Psoas muscle (tissue), 8 donors: ENCODE data around the gene NFE2L1. TPM values are rescaled to one million over a fixed set of nuclear protein-coding genes. Genes with fewer than 3 reads are reported as not detected.
"Not testable (repeated sequence)": the region's sequence is repeated elsewhere in the genome, so short reads cannot be mapped to it uniquely, and the experiment has no call there.

Experiments
- ATAC-seq, 4 donors: fragments of 200-7000 bp; cut with Tn5 transposase; one replicate each; pipeline ENCODE4 v1.9.1; 2020; ENCODE audit warnings: moderate library complexity in 3 of 4, mild to moderate bottlenecking in 2 of 4
- DNase-seq, 2 donors: peaks; one replicate each; pipeline ENCODE4 v3.0.0-alpha.2; 2020
- H3K27ac ChIP-seq: fragments of 200-600 bp; one replicate; pipeline ENCODE4 v1.8.0; 2022
- H3K27me3 ChIP-seq, 3 donors: fragments of 200-600 bp in 1 of 3; one replicate each; pipeline versions ENCODE4 v1.6.1 to v1.8.0; 2013 to 2022; ENCODE audit warnings: low read length in 2 of 3, mild to moderate bottlenecking in 2 of 3, moderate library complexity in 1 of 3; ENCODE audit not compliant: insufficient read depth in 3 of 3
- H3K36me3 ChIP-seq, 2 donors: fragments of 200-600 bp in 1 of 2; one replicate each; pipeline versions ENCODE4 v1.6.1 to v1.8.0; 2013 to 2022; ENCODE audit warnings: low read depth in 1 of 2, mild to moderate bottlenecking in 1 of 2, moderate library complexity in 1 of 2; ENCODE audit not compliant: insufficient read depth in 1 of 2
- H3K4me1 ChIP-seq: fragments of 200-600 bp; one replicate; pipeline ENCODE4 v1.8.0; 2022
- H3K4me3 ChIP-seq: fragments of 200-600 bp; one replicate; pipeline ENCODE4 v1.8.0; 2022; ENCODE audit warnings: mild to moderate bottlenecking
- H3K9me3 ChIP-seq: fragments of 200-600 bp; one replicate; pipeline ENCODE4 v1.8.0; 2022
- WGBS, 3 donors: extraction: QIAGEN DNeasy Blood & Tissue Kit; methylation state at CpG; one replicate each; pipeline versions ENCODE4 v1.1.6 to v1.1.7; 2013; 5-methylcytosine and 5-hydroxymethylcytosine counted together
- intact Hi-C, 2 donors: fragments of 100-400 bp; cut with DNase I; formaldehyde crosslinking; loops; one replicate each; pipeline versions ENCODE4 v1.11.0 to v1.14.2; 2022
- polyA plus RNA-seq, 3 donors: library from polyadenylated mRNA; stranded (reverse); fragments of 200-250 nt; gene quantifications; one replicate each; pipeline ENCODE4 v1.2.3, GENCODE V29; 2013
- total RNA-seq, 4 donors: library from RNA; stranded (reverse); fragmentation: NEBNext Ultra II Directional in 2 of 4; extraction: Animal tissue kit (Norgen Biotek cat#: 25700) in 2 of 4; gene quantifications; one replicate each; pipeline versions ENCODE4 v1.2.1 to v1.2.4, GENCODE V29; 2021 to 2023
- TF ChIP-seq, protein P1 (sequence below): fragments of 200-600 bp; IDR thresholded peaks from one replicate; pipeline ENCODE4 v1.8.0; 2022; ENCODE audit warnings: antibody characterized with exemption
- donor health status: healthy with polysubstance abuse.
- donor health status: DM: no; HTN: no; CAD: no; lungs with moderate emphysema.
- donor health status: Bipolar disorder and iron deficiency.
- donor health status: healthy.
- donor health status: DM: yes; HTN: yes; CAD: no.
- donor health status: DM: no; HTN: no; CAD: no.
- donor health status: DM: no; HTN: no; CAD: no.
- donor health status: DM: yes; HTN: yes; CAD: no.

NFE2L1 gene
- total and polyA plus RNA-seq, 7 donors, result 308 to 1,601 (median 1,124) TPM

DNA sequence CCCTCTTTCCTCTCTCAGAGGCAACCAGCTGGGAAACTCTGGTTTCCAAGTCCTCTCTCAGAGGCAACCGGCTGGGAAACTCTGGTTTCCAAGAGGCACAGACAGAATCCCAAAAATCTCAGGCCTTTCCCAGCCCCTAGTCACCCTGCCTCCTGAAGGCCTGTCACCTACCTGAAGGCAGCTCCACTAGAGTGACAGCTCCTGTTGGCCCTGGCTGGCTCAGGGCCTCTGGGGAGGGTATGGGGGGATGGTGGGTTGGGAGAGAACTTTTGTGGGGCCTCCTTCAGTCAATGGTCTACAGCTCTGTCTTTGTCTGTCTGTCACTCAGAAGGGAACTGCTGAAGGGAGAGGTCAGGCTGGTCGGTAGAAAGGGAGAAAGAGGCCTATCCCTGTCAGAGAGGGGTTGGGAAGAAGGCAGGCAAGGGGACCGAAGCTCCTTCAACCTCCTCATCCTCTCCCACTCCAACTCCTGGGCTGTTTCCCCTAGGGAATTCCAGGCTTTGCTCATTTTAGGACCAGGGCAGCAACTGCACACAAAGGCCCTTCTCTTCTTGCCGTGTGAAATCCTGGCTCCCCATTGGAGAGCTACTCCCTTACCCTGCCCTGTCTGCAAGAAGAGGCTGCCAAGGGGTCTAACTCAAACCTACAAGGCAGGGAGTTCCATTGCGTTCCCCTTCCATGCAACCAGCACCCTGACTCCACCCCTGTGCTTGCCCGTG lies 34.1 kb upstream of the NFE2L1 start:
- peaks cover 0 to 48% (median 8%) of the 10 kb centered on the region in 3 donors for H3K27me3 ChIP-seq

DNA sequence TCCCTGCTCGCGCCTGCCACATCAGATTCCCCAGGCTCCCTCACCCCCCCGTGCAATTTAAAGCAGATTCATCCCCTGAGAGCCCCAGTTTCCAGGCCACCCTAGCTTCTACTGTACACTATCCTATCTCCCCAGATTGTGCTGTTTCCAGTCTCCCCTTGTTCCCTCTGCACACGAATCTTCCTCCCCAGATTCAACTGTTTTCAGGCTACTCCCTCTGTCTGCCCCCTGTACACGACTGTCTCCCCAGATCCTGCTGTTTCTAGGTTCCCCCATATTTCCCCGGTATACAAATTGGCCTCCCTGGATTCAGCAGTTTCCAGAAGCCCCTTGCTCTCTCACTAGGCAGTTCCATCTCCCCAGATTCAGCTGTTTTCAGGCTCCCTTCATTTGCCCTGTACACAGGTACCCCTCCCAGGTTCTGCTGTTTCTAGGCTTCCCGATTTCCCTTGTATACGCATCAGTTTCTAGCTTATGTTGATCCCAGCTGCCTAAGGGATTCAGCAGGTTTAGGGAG lies 33.5 kb upstream of the NFE2L1 start:
- Histone ChIP-seq H3K9me3 (no peaks in the 10 kb centered on the region), H3K27ac (no peak overlapping the region), H3K27me3 (peaks cover 0 to 44% (median 8%) of the 10 kb centered on the region in 3 donors), H3K36me3 (no peaks in the 10 kb centered on the region), H3K4me3 (no peak overlapping the region), H3K4me1 (peaks cover 8% of the 10 kb centered on the region)
- TF ChIP-seq, protein P1, sequence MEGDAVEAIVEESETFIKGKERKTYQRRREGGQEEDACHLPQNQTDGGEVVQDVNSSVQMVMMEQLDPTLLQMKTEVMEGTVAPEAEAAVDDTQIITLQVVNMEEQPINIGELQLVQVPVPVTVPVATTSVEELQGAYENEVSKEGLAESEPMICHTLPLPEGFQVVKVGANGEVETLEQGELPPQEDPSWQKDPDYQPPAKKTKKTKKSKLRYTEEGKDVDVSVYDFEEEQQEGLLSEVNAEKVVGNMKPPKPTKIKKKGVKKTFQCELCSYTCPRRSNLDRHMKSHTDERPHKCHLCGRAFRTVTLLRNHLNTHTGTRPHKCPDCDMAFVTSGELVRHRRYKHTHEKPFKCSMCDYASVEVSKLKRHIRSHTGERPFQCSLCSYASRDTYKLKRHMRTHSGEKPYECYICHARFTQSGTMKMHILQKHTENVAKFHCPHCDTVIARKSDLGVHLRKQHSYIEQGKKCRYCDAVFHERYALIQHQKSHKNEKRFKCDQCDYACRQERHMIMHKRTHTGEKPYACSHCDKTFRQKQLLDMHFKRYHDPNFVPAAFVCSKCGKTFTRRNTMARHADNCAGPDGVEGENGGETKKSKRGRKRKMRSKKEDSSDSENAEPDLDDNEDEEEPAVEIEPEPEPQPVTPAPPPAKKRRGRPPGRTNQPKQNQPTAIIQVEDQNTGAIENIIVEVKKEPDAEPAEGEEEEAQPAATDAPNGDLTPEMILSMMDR, result no peak
- no peak for DNase-seq
- ATAC-seq, result no peak
- WGBS, 3 donors, result 59 to 65% (median 62%) methylated on average over 8 of the region's 8 CpGs
- intact Hi-C loops, result loop anchor here (5.0 kb wide), 2 partner anchors 37 to 167 kb away; no protein-coding TSS in a partner anchor

More for the DNA sequence above, 34.1 kb upstream of the NFE2L1 start:
- ATAC-seq (no peak), DNase-seq (no peak)
- 69 to 76% (median 72%) methylated on average over 5 to 6 of the region's 6 CpGs for WGBS, 3 donors
- Histone ChIP-seq H3K27ac (no peak overlapping the region), H3K9me3 (no peaks in the 10 kb centered on the region), H3K4me1 (peaks cover 8% of the 10 kb centered on the region), H3K4me3 (no peak overlapping the region), H3K36me3 (no peaks in the 10 kb centered on the region)
- intact Hi-C loops, result no loop called here
- TF ChIP-seq, protein P1, result no peak

DNA sequence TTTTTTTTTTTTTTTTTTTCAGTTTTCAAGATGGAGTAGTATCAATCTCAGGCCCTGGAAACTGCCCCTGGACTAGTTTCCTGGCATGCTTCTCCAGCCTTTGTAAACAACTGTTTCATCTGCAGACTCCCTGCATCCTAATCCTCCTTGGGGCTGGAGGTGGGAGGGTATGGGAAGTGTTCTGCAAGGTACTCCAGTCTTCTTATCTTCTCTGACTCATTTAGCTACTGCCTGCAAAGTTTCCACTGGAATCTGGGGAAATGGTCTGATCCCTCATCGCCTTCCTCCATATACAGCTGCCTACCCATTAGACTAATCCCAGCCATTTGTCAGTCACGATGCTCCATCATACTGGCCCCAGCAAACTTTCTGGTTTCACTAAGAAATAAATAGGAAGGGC lies 32.0 kb upstream of the NFE2L1 start:
- ATAC-seq (no peak), DNase-seq (no peak)
- H3K27ac ChIP-seq, result no peak overlapping the region
- H3K9me3 ChIP-seq, result no peaks in the 10 kb centered on the region
- peaks cover 8% of the 10 kb centered on the region for H3K4me1 ChIP-seq
- WGBS, 3 donors, result 77 to 87% (median 78%) methylated on average over 2 of the region's 2 CpGs
- peaks cover 0 to 30% (median 8%) of the 10 kb centered on the region in 3 donors for H3K27me3 ChIP-seq
- intact Hi-C loops, result loop anchor here (5.0 kb wide), 2 partner anchors 39 to 169 kb away; no protein-coding TSS in a partner anchor
- no peak overlapping the region for H3K4me3 ChIP-seq
- TF ChIP-seq, protein P1, result no peak
- H3K36me3 ChIP-seq, result no peaks in the 10 kb centered on the region

DNA sequence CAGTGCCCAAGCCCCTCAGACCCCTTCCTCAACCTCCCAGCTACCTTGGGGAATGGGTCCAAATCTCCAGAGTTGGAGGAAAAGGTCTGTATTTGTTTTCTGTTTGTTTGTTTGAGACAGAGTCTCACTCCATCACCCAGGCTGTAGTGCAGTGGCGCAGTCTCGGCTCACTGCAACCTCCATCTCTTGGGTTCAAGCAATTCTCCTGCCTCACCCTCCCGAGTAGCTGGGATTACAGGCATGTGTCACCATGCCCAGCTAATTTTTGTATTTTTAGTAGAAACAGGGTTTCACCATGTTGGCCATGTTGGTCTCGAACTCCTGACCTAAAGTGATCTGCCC lies 30.4 kb upstream of the NFE2L1 start:
- not testable (repeated sequence) for ATAC-seq, H3K4me1 ChIP-seq, H3K36me3 ChIP-seq, DNase-seq, H3K9me3 ChIP-seq, H3K27ac ChIP-seq, H3K4me3 ChIP-seq
- peaks cover 0 to 14% (median 3%) of the 10 kb centered on the region in 3 donors for H3K27me3 ChIP-seq
- WGBS, 3 donors, result 88 to 93% (median 88%) methylated on average over 4 of the region's 4 CpGs
- intact Hi-C loops, result loop anchor here (1.0 to 5.0 kb wide), 4 partner anchors 39 to 170 kb away; no protein-coding TSS in a partner anchor

DNA sequence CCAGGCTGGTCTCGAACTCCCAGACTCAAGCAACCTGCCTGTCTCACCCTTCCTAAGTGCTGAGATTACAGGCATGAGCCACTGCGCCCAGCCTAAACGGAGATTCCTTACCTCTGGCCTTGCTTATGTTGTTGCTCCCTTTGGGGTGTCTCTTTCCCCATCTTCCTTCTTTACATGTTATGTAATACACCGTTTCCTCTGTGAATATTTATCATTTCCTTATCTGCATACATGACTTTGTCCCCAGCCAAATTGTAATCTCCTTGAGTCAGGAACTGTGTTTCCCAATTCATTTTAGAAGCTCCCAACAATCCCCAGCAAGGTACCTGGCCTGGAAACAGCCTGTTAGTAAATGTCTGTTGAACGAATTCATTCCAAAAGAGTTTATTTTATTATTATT lies 26.2 kb upstream of the NFE2L1 start:
- peaks cover 34% of the 10 kb centered on the region for H3K4me1 ChIP-seq
- H3K27me3 ChIP-seq, result peaks cover 0 to 3% (median 0%) of the 10 kb centered on the region in 3 donors
- no peaks in the 10 kb centered on the region for H3K36me3 ChIP-seq
- H3K27ac ChIP-seq, result no peak overlapping the region
- no peaks in the 10 kb centered on the region for H3K9me3 ChIP-seq
- ATAC-seq (no peak), DNase-seq (no peak)
- H3K4me3 ChIP-seq, result no peak overlapping the region
- 76 to 87% (median 78%) methylated on average over 5 of the region's 5 CpGs for WGBS, 3 donors
- TF ChIP-seq, protein P1, result no peak
- intact Hi-C loops, result loop anchor here in 1 of 2 donors (10.0 kb wide), 1 partner anchor 573 kb away; the partner anchor contains the start of genes HOXB3 and HOXB5
